HFF-Myc (cell line): ENCODE data around the gene CLIP3.

Experiments
- DNase-seq: peaks from one replicate; pipeline ENCODE4 v3.0.0-alpha.2; 2011; ENCODE audit warnings: low read depth; ENCODE audit errors: extremely low read depth
- H3K4me3 ChIP-seq: replicated peaks from 2 replicates; pipeline ENCODE4 v1.5.1; 2011; ENCODE audit warnings: low read depth, mild to moderate bottlenecking, control low read depth, low read length
- TF ChIP-seq, protein P1 (sequence below): IDR thresholded peaks from 2 replicates; pipeline ENCODE4 v1.5.1; 2012; ENCODE audit warnings: mild to moderate bottlenecking, low read depth, low read length, control low read depth; ENCODE audit errors: missing control alignments

Gene CLIP3

DNA sequence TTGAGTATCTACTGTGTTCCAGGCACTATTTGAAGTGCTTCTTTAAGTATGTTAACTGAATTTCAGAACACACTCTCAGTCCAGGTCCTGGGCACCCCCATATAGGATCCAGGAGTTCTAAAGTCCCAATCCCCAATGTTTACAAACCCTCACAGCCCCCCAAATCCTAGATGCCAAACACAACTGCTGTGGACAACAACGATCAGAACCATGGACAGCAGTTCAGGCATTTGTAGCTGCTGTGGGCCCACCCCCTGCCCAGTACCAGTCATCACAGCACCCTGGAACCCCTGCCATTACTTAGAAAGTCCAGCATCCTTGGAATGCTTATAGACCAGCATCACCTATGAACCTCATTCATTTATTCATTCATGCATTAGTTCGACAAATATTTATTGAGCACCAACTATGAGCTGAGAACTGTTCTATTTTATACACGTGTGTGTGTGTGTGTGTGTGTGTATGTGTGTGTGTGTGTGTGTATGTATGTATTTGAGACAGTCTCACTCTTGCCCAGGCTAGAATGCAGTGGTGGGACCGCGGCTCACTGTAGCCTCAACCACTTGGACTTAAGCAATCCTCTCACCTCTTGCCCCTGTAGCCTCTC lies 57.0 kb downstream of the CLIP3 start:
- TF ChIP-seq, protein P1, sequence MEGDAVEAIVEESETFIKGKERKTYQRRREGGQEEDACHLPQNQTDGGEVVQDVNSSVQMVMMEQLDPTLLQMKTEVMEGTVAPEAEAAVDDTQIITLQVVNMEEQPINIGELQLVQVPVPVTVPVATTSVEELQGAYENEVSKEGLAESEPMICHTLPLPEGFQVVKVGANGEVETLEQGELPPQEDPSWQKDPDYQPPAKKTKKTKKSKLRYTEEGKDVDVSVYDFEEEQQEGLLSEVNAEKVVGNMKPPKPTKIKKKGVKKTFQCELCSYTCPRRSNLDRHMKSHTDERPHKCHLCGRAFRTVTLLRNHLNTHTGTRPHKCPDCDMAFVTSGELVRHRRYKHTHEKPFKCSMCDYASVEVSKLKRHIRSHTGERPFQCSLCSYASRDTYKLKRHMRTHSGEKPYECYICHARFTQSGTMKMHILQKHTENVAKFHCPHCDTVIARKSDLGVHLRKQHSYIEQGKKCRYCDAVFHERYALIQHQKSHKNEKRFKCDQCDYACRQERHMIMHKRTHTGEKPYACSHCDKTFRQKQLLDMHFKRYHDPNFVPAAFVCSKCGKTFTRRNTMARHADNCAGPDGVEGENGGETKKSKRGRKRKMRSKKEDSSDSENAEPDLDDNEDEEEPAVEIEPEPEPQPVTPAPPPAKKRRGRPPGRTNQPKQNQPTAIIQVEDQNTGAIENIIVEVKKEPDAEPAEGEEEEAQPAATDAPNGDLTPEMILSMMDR: no peak
- DNase-seq: no peak
- H3K4me3 ChIP-seq: no peak overlapping the region

DNA sequence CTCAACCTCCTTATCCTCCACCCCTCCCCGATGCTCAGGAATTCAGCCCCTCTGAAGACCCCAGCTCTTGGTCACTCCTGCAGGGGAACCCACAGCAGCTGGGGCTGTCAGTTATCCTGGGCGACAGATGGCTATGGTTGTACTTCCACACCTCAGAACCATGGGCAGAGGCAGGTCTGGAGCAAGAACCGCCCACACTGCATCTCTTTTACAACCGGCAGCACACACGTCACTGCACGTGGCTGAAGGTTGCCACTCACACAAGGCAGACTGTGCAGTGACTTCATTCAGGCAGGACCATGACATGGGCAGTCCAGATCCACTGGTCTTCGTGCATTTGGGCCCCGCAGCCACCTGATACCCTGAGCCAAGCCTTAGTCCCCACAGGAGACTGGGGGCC lies 59.2 kb downstream of the CLIP3 start:
- no peak for DNase-seq
- no peak overlapping the region for H3K4me3 ChIP-seq
- TF ChIP-seq, protein P1: no peak

DNA sequence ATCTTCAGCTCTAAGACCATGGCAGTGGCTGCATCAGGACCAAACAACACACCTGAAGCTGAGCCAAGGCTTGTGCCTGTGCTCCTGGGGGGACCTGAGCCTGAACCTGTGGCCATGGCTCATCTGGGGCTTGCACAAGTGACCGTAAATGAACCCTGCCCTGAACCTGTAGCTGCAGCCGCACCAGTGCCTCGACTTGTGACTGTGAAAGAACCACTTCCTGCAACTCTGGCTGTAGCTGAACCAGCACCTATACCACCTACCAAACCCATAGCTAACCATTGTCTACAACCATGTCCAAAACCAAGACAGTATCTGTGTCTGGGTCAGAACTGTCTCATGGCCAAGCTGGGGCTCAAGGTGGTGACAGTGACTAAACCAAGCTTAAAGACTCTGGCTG lies 65.9 kb downstream of the CLIP3 start:
- no peak for DNase-seq
- H3K4me3 ChIP-seq: no peak overlapping the region
- TF ChIP-seq, protein P1: no peak
